Endothelial cell (in vitro differentiated cells): ENCODE measurements around the gene DOK6. TPM values are rescaled to one million over a fixed set of nuclear protein-coding genes. Genes with fewer than 3 reads are reported as not detected.
A peak's percentile ranks its signal among the peaks of the same experiment; 100 is the strongest.
"Not testable (repeated sequence)": the region's sequence is repeated elsewhere in the genome, so short reads cannot be mapped to it uniquely, and the experiment has no call there.

ENCODE experiments used
- DNase-seq: peaks from one replicate; pipeline ENCODE4 v3.0.0; 2021; ENCODE audit warnings: low spot score
- H3K27ac Mint-ChIP-seq: one replicate; pipeline ENCODE4 v1.8.0; 2021; ENCODE audit warnings: mixed read lengths, inconsistent platforms; ENCODE audit not compliant: unreplicated experiment
- H3K27me3 Mint-ChIP-seq: one replicate; pipeline ENCODE4 v1.8.0; 2021; ENCODE audit warnings: mild to moderate bottlenecking, moderate library complexity, mixed read lengths, inconsistent platforms; ENCODE audit not compliant: unreplicated experiment
- H3K36me3 Mint-ChIP-seq: one replicate; pipeline ENCODE4 v1.8.0; 2021; ENCODE audit warnings: mild to moderate bottlenecking, low read depth, mixed read lengths, inconsistent platforms; ENCODE audit not compliant: unreplicated experiment
- H3K4me1 Mint-ChIP-seq: one replicate; pipeline ENCODE4 v1.8.0; 2021; ENCODE audit warnings: mild to moderate bottlenecking, mixed read lengths, inconsistent platforms; ENCODE audit not compliant: unreplicated experiment
- H3K4me3 Mint-ChIP-seq: one replicate; pipeline ENCODE4 v1.8.0; 2021; ENCODE audit warnings: mild to moderate bottlenecking, mixed read lengths, inconsistent platforms; ENCODE audit not compliant: unreplicated experiment
- H3K9me3 Mint-ChIP-seq: one replicate; pipeline ENCODE4 v1.8.0; 2021; ENCODE audit warnings: mixed read lengths, inconsistent platforms; ENCODE audit not compliant: unreplicated experiment
- long read RNA-seq: library from polyadenylated mRNA; unstranded; transcript quantifications from one replicate; pipeline ENCODE4 v2.0.0, GENCODE V29; 2020; ENCODE audit not compliant: unreplicated experiment
- total RNA-seq: library from RNA; stranded (reverse); fragmentation: NEBNext Ultra II Directional; extraction: Animal tissue kit (Norgen Biotek cat#: 25700); gene quantifications from one replicate; pipeline ENCODE4 v1.2.1, GENCODE V29; 2021; ENCODE audit not compliant: unreplicated experiment
- TF ChIP-seq, protein P1 (sequence below): fragments of 200-600 bp; sonication (generic); IDR thresholded peaks from one replicate; pipeline ENCODE4 v1.5.0; 2021; ENCODE audit warnings: antibody characterized with exemption; ENCODE audit not compliant: unreplicated experiment

The DOK6 gene
- 2.2 TPM for total RNA-seq
- long read RNA-seq, result 0 reads

- peaks cover 17% of the 10 kb centered on the region for H3K27me3 Mint-ChIP-seq
- H3K4me3 Mint-ChIP-seq, result peak within 1 kb of the TSS; percentile 92
- no peaks in the 10 kb centered on the region for H3K36me3 Mint-ChIP-seq
- H3K9me3 Mint-ChIP-seq, result no peaks in the 10 kb centered on the region
- peaks cover 9% of the 10 kb centered on the region for H3K4me1 Mint-ChIP-seq
- peak; percentile 72 for DNase-seq
- H3K27ac Mint-ChIP-seq, result peak within 1 kb of the TSS; percentile 10
- TF ChIP-seq, protein P1, sequence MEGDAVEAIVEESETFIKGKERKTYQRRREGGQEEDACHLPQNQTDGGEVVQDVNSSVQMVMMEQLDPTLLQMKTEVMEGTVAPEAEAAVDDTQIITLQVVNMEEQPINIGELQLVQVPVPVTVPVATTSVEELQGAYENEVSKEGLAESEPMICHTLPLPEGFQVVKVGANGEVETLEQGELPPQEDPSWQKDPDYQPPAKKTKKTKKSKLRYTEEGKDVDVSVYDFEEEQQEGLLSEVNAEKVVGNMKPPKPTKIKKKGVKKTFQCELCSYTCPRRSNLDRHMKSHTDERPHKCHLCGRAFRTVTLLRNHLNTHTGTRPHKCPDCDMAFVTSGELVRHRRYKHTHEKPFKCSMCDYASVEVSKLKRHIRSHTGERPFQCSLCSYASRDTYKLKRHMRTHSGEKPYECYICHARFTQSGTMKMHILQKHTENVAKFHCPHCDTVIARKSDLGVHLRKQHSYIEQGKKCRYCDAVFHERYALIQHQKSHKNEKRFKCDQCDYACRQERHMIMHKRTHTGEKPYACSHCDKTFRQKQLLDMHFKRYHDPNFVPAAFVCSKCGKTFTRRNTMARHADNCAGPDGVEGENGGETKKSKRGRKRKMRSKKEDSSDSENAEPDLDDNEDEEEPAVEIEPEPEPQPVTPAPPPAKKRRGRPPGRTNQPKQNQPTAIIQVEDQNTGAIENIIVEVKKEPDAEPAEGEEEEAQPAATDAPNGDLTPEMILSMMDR, result no peak
Observed at GRCh38 chr18:69400253-69400975, at the start of gene DOK6. Gene DOK6 (plus strand): TSS chr18:69400888.

GRCh38 chr18:69353023-69353422 lies 47.7 kb upstream of the DOK6 start:
- no peaks in the 10 kb centered on the region for H3K27me3 Mint-ChIP-seq
- no peak for DNase-seq
- H3K9me3 Mint-ChIP-seq, result no peaks in the 10 kb centered on the region
- H3K4me1 Mint-ChIP-seq, result no peaks in the 10 kb centered on the region
- H3K36me3 Mint-ChIP-seq, result no peaks in the 10 kb centered on the region
- TF ChIP-seq, protein P1, result no peak
- no peak overlapping the region for H3K27ac Mint-ChIP-seq
- H3K4me3 Mint-ChIP-seq, result no peak overlapping the region

GRCh38 chr18:69357590-69357989 lies 43.1 kb upstream of the DOK6 start:
- TF ChIP-seq, protein P1, result no peak
- Mint-ChIP-seq H3K9me3 (no peaks in the 10 kb centered on the region), H3K4me1 (no peaks in the 10 kb centered on the region), H3K27ac (no peak overlapping the region), H3K4me3 (no peak overlapping the region), H3K36me3 (peaks cover 6% of the 10 kb centered on the region), H3K27me3 (no peaks in the 10 kb centered on the region)
- no peak for DNase-seq

DNA sequence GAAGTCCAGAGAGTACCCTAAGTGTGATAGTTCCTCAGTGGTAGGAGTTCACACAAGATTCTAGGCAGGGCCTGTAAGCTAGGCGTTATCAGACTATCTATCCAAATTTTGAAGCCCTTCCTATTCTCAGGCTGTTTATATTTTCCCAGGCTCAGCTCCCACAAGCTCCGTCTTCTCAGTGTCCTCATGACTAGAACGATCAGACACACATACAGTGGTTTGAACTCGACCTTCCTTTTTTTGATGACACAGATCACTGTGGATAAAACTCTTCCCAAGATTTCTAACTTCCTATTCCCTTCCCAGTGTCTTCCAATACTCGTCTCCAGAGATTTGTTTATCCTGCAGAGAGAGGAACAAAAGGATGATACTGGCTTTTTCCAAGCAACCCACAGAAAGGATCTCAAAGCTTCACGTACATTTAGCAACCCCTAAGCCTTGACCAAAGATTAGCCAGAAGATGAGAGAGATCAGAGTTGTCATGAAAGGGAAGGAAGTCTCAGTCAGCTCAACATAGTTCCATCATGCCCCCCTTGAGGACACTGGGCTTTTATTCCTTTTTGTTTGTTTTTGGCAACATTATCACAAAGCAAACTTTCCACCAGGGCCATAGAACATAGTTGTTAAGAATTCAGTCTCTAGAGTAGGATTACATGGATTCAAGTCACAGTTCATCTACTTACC lies 42.3 kb upstream of the DOK6 start:
- no peaks in the 10 kb centered on the region for H3K4me1 Mint-ChIP-seq
- peaks cover 6% of the 10 kb centered on the region for H3K36me3 Mint-ChIP-seq
- H3K27ac Mint-ChIP-seq, result no peak overlapping the region
- no peak for DNase-seq
- TF ChIP-seq, protein P1, result no peak
- no peak overlapping the region for H3K4me3 Mint-ChIP-seq
- peaks cover under 1% of the 10 kb centered on the region for H3K27me3 Mint-ChIP-seq
- no peaks in the 10 kb centered on the region for H3K9me3 Mint-ChIP-seq

DNA sequence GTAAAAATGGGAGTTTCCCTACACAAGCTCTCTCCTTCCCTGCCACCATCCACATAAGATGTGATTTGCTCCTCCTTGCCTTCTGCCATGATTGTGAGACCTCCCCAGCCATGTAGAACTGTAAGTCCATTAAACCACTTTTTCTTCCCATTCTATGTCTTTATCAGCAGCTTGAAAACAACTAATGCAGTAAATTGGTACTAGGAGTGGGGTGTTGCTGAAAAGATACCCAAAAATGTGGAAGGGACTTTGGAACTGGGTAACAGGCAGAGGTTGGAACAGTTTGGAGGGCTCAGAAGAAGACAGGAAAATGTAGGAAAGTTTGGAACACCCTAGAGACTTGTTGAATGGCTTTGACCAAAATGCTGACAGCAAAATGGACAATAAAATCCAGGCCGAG lies 40.9 kb upstream of the DOK6 start:
- DNase-seq, H3K36me3 Mint-ChIP-seq, H3K9me3 Mint-ChIP-seq, H3K27ac Mint-ChIP-seq, H3K4me1 Mint-ChIP-seq, H3K4me3 Mint-ChIP-seq, H3K27me3 Mint-ChIP-seq: not testable (repeated sequence)
